Measurements from ENCODE around the gene MMP21.

GRCh38 chr10:125719173-125720001 is 56.2 kb downstream of the MMP21 start, which contains the start of gene EDRF1:
- TF ChIP-seq BRCA1 (IDR thresholded peaks at IDR 0.05; ENCODE audit: low read depth, low read length) (peak; percentile 81), ATF7 (IDR thresholded peaks at IDR 0.05; ENCODE audit: low read depth) (no peak), CBFB (IDR thresholded peaks at IDR 0.05; ENCODE audit: low read depth) (peak; percentile 90), CTCF (IDR thresholded peaks at IDR 0.05 in 2 of 3, conservative IDR thresholded peaks at IDR 0.05 in 1 of 3; ENCODE audit: control insufficient read depth in 2 of 3, extremely low read depth in 1 of 3, insufficient read depth in 1 of 3, low read depth in 3 of 3, low read length in 3 of 3) (no peak), POLR2A (IDR thresholded peaks at IDR 0.05; ENCODE audit: low read depth, low read length) (peak; percentile 99), GABPA (IDR thresholded peaks at IDR 0.05; ENCODE audit: low read depth) (peak; percentile 80), HDAC6 (IDR thresholded peaks at IDR 0.05; ENCODE audit: unreplicated experiment) (no peak)
